SIG-M5 (cell line): ENCODE data around the gene EIF4G1.

ENCODE experiments used
- DNase-seq: peaks from one replicate; lab custom pipeline; 2025; lab: John Stamatoyannopoulos, UW

The EIF4G1 gene

GRCh38 chr3:184352149-184352785, 37.9 kb downstream of the EIF4G1 start:
- DNase-seq: no peak

GRCh38 chr3:184352897-184353545, 38.6 kb downstream of the EIF4G1 start:
- no peak for DNase-seq

DNA sequence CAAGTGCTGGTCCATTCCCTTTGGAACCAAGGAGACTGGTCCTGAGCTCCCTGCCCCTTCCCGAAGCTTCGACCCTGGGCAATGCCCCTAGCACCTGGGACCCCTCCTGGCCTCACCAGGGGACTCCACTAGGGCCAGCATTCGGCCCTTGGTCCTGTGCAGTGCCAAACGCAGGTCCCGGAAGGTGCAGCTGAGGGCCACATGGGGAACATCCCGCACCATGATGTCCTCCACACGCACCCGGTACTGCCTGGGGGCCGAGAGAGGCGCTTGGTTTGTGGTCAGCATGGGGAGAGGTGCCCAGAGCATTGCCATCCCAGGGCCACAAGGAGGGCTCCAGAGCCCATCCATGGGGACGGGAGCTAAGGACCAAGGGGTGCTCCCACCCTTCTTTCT, 39.1 kb downstream of the EIF4G1 start:
- DNase-seq: no peak

GRCh38 chr3:184354121-184354728, 39.8 kb downstream of the EIF4G1 start:
- no peak for DNase-seq

DNA sequence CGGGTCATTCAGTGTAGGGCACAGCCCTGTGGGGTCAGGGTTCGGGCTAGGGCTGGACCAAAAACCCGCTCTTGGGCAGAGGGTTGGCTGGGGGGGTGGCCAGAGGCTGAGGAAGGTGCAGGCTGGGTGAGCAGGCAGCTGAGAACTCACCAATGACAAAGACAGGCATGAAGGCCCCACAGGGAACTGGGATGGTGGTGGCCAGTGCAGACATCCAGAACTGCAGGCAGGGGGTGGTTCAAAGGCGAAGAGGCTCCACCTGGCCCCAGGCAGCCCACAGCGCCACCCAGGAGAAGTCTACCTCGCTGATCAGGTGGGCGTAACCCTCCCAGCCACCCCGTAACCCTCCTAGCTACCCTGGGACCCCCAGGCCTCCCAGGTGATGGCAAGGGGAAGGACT, 40.3 kb downstream of the EIF4G1 start:
- no peak for DNase-seq

GRCh38 chr3:184355261-184356040, 41.0 kb downstream of the EIF4G1 start:
- no peak for DNase-seq

GRCh38 chr3:184357248-184358123, 43.1 kb downstream of the EIF4G1 start:
- DNase-seq: no peak

DNA sequence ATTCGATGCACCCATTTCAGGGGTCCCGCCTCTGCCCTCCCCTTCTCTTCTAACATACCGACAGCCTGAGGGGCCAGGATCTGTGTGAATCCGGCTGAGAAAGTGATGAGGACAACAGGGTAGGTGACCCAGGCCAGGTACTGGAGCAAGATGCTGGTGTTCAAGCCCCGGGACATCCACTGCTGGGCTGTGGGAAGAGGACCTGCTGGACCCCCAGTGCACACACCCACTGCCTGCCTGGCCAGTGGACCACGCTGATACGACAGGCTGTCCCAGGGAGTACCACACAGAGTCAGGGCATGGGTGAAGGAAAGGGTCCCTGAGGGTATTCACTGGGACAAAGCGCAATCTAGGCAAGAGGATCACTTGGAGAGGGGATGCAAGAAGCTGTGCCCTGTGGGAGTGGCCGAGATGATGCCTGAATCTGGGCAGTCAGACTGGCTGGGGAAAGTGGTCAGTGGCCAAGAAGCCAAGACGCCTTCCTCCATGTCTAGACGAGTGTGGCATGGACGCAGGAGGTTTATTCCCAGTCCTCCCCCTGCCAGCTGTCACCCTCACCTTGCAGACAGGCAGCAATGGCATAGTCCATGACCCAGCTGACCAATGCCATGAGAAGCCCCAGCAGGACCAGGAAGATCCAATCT, 43.8 kb downstream of the EIF4G1 start:
- no peak for DNase-seq

DNA sequence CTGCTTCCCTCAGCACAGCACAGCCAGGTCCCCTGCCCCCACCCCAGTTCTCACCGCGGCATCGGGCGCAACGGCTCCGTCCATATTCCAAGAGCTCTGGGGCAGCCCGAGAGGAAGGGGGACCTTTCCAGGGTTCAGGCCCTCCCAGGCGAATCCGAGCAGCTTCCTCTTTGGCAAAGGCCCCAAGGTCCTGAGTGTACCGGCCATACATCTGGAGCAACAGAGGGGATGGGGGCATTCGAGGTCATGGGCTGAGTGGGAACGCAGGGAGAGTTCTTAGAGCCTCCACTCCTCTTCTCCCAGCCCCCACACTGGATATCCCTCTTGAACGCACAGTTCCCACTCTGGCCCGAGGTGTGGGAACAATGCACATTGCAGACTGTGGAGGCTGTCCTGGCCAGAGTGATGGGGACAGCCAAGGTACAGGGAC, 44.5 kb downstream of the EIF4G1 start:
- no peak for DNase-seq

DNA sequence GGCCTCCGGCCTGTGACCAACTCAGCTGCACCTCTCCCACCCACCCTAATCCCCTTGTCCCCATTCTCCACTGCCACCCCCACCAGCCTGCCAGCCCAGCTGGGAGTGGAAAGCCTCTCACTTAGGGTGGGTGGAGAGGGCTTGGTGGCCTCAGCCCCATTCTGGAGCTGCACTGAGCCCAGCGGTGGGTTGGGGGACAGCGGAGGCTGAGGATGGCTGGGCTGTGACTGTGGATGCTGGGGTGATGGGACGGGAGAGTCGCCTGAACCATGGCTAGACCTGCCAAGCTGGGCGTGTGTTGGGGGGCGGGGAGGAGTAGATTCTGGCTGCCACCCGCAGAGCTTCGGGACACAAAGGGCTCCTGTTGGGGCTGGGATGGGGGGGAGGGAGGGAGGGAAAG, 45.2 kb downstream of the EIF4G1 start:
- DNase-seq: no peak

DNA sequence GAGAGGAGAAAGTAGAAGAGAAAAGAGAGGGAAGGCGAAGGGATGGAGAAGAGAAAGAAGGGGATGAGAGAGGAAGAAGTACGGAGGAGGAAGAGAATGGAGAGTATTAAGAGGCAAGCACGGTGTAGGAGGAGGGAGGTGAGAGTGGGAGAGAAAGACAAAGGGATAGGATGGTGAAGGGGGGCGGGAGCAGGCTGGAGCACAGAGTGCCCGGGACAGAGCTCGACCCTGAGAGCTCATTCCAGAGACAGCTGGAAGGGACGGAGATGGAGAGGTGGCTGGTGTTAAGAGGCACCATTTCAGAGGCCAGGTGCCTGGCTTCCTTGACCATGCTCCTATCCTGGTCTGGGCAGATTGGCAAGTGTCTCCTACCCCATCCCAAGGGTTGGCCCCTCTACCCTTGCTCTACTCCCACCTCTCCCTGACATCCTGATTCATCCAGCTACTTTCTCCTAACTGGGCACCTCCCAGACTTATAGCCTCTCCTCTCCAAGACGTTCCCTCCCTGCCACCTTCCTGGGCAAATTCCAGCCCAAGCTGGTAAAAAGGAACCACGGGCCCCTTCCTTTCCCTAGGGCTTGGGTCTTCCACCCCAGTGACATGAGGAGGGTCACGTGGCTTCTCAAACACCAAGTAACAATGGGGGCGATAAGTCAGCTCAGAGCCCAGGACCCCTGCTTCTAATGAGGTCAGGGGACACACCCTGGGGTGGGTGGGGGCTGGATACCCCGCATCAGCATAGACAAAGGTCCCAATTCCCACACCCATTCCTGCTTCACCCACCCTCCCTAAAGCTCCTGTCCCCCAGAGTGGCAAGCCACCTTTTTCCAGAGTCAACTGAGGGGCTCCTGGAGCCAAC, 45.9 kb downstream of the EIF4G1 start:
- DNase-seq: no peak

- no peak for DNase-seq
Observed at GRCh38 chr3:184360929-184361531, 46.6 kb downstream of the EIF4G1 start.

GRCh38 chr3:184361532-184361931, 47.1 kb downstream of the EIF4G1 start, which contains the start of the genes CLCN2 and POLR2H:
CLCN2 (minus strand) TSS chr3:184361605; CDS start chr3:184361479, 126 bp downstream.
POLR2H (plus strand) TSS chr3:184361710; CDS start chr3:184363493, 1,783 bp downstream.
- DNase-seq: no peak

DNA sequence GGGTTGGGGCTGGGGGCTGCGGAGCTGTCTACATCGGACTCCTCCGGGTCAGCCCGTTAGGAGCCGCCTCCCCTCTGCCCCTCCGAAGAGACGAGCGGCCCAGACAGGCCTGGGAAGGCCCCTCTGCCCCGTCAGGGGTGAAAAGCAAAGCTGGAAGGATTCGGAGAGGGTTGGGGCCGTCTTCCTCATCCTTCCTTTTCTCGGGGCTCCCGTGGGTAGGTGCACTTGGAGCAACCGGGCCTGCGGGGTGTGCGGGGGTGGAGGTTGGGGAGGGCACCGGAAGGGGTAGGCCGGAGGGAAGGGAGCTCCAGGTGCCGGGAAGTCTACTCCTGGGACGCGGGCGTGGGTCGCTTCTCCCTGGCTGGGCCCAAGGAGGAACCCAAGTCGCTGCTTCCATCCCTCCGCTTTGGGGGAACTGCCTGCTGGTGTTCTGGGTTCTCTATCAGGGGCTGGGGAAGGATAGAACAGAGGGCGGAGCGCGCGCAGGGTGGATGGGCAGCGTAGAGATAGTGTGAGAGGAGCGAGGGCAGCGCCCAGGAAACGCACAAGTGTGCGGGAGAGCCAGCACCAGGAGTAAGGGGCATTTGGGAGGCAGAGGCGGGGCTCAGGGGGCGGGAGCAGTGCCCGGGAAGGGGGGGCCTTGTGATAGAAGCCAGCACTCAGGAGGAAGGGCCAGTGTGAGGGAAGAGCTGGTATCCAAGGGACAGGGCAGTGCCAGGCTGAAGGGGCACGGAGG, 47.7 kb downstream of the EIF4G1 start:
- no peak for DNase-seq

DNA sequence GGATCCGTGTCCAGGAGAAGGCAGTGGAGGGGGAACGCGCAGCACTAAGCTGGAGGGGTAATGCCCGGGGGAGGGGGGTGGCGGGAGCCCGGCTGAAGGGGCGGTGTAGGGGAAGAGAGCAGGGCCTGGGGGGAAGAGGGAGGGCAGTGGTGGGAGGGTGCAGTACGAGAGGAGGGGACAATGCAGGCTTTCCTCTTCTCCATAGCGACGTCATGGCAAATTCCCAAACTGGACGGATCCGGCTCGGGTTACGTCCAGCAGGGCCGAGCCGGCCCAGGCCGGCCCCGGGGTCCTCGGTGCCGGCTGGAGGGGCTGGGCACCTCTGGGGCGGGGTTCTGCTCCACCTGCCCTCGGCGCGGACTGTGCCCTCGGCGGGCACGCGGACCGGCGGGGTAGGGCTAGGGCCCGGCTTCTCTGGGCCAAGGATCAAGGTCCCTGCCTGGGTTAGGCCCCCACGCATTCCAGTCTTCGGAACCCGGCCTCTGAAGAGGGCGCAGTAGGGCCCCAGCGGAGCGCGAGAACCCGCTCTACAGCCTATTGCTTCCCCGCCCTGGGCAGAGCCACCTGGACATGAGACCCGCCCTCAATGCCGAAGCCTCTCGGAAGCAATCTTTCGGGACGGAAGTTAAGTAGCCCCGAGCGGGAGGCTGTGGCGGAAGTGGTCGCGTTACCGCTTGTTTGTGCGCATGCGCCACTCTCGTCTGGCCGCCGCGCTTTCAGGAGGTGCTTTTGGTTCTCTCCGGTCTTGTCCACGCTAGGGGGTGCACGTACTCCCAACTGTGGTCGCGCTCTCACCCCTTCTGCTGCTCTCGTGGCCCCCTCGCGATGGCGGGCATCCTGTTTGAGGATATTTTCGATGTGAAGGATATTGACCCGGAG, 48.5 kb downstream of the EIF4G1 start:
- peak; percentile 87 for DNase-seq

- DNase-seq: no peak
Observed at GRCh38 chr3:184366619-184367289, 52.3 kb downstream of the EIF4G1 start.

GRCh38 chr3:184368116-184368515, 53.7 kb downstream of the EIF4G1 start:
- DNase-seq: no peak
